GM23248 (cell line): Measurements from ENCODE around the gene SIK2.

ENCODE experiments used
- EZH2 ChIP-seq: fragments of 200-600 bp; sonication (generic); IDR thresholded peaks from 2 replicates; pipeline ENCODE4 v1.6.1; 2018; ENCODE audit warnings: antibody characterized with exemption, mild to moderate bottlenecking; ENCODE audit not compliant: insufficient read depth, poor library complexity, severe bottlenecking
- EZH2phosphoT487 ChIP-seq: fragments of 200-600 bp; sonication (generic); IDR thresholded peaks from 2 replicates; pipeline ENCODE4 v1.6.1; 2018; ENCODE audit warnings: antibody characterized with exemption, moderate library complexity, mild to moderate bottlenecking, low read depth; ENCODE audit not compliant: insufficient read depth

DNA sequence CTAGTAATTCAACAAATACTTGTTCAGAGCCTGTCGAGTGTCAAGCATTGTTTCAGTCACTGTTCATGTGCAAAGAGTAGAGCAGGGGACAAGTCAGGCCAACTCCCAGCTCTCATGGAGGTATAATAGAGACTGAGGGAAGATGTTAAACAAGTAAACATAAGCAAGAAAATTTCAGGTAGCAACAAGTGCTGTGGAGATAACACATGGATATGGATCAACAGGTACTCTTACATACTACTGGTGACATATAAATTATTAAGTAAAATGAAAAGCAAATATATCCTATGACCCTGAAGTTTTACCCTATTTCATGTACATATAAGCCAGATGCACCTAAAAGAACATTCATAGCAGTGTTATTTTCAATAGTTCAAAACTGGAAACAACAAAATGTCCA, 42.7 kb downstream of the SIK2 start:
- TF ChIP-seq EZH2 = no peak
- TF ChIP-seq EZH2phosphoT487 = no peak
